ENCODE measurements around the gene PSMF1. TPM values are rescaled to one million over a fixed set of nuclear protein-coding genes. Genes with fewer than 3 reads are reported as not detected.

PSMF1 gene
- total and polyA plus RNA-seq, 2 of the 4 experiments (the other 2 are of a cell fraction) = 93.6 to 109 TPM

GRCh38 chr20:1130847-1131246 lies 12.4 kb downstream of the PSMF1 start:
- Histone ChIP-seq H3K79me1 (ENCODE audit: low read depth in 1 of 2, low read length in 2 of 2) (peaks cover 15 to 31% of the 10 kb centered on the region in 2 experiments; a peak in 3 of 4 replicates), H2BK5ac (ENCODE audit: low read depth, low read length, poor library complexity, severe bottlenecking) (no peak overlapping the region), H3K4ac (ENCODE audit: low read depth, low read length) (no peak overlapping the region), H3K4me2 (ENCODE audit: low read depth, low read length) (no peak overlapping the region), H4K91ac (ENCODE audit: insufficient read depth, low read depth, low read length) (no peak overlapping the region), H4K20me1 (ENCODE audit: insufficient read depth, low read length) (peaks cover 5% of the 10 kb centered on the region; the same call in 1 of the 2 replicates), H4K5ac (ENCODE audit: low read depth, low read length) (no peak overlapping the region), H3K4me1 (ENCODE audit: control insufficient read depth, insufficient read depth, low read length) (no peaks in the 10 kb centered on the region), H3K27ac (ENCODE audit: insufficient read depth, low read length) (no peak overlapping the region), H2AK5ac (ENCODE audit: low read depth, low read length) (no peak overlapping the region), H3K9me1 (ENCODE audit: insufficient read depth, low read length) (peaks cover 4% of the 10 kb centered on the region; the same call in 1 of the 2 replicates), H2AFZ (replicated peaks; ENCODE audit: low read length, poor library complexity) (no peak overlapping the region), H2BK15ac (ENCODE audit: low read depth, low read length) (no peak overlapping the region), H3K9me3 (ENCODE audit: control insufficient read depth, insufficient read depth, low read length) (no peaks in the 10 kb centered on the region), H4K8ac (ENCODE audit: low read depth in 2 of 2, low read length in 2 of 2) (no peak overlapping the region), H2BK120ac (ENCODE audit: low read depth, low read length) (no peak overlapping the region), H2BK20ac (ENCODE audit: low read depth, low read length) (no peak overlapping the region), H3K18ac (ENCODE audit: low read depth, low read length) (no peak overlapping the region), H3K9ac (ENCODE audit: low read depth, low read length) (no peak overlapping the region), H3K23ac (ENCODE audit: low read depth, low read length) (no peak overlapping the region), H3K27me3 (ENCODE audit: control insufficient read depth, insufficient read depth, low read length) (no peaks in the 10 kb centered on the region), H3K36me3 (ENCODE audit: control insufficient read depth, insufficient read depth, low read length) (peaks cover 45% of the 10 kb centered on the region), H3K14ac (replicated peaks; ENCODE audit: low read depth, low read length) (no peak overlapping the region), H3K56ac (ENCODE audit: extremely low read depth, insufficient read depth, low read length) (no peak overlapping the region), H3K4me3 (ENCODE audit: insufficient read depth, low read depth, low read length) (no peak overlapping the region), H2AK9ac (replicated peaks; ENCODE audit: low read depth, low read length, poor library complexity) (no peak overlapping the region)
- ChIA-PET CTCF (no interaction called here), POLR2A (ENCODE audit: unreplicated experiment) (no interaction called here)
- intact Hi-C loops (cut with micrococcal nuclease) = no loop called here
- dilution Hi-C loops (cut with HindIII; ENCODE audit: low sequenced_read_pairs, unreplicated experiment) = no loop called here
- ATAC-seq (ENCODE audit: low read depth) = no peak
- DNase-seq = no peak
- WGBS, 2 experiments (ENCODE audit: extremely low coverage in 2 of 2, insufficient read length in 1 of 2) = no CpG with 5 or more reads among the region's 5 CpGs
- no TSS peak for BruUV-seq (replicated peaks)
- in situ Hi-C loops (cut with MboI; ENCODE audit: low sequenced_read_pairs) = no loop called here
- TF ChIP-seq SMC3 (IDR thresholded peaks at IDR 0.05; ENCODE audit: low read depth, low read length) (no peak), CTCF (conservative IDR thresholded peaks at IDR 0.05; ENCODE audit: low read depth, low read length) (no peak), BHLHE40 (IDR thresholded peaks at IDR 0.05; ENCODE audit: low read depth, low read length) (no peak), MXI1 (IDR thresholded peaks at IDR 0.05; ENCODE audit: borderline replicate concordance, low read depth, low read length) (no peak), CHD1 (IDR thresholded peaks at IDR 0.05; ENCODE audit: low read depth, low read length) (no peak), MAZ (IDR thresholded peaks at IDR 0.05; ENCODE audit: borderline replicate concordance, low read depth, low read length) (no peak), MAFK (IDR thresholded peaks at IDR 0.05; ENCODE audit: low read depth, low read length) (no peak), NFE2L2 (IDR thresholded peaks at IDR 0.05; ENCODE audit: low read depth, low read length) (no peak), RCOR1 (IDR thresholded peaks at IDR 0.05; ENCODE audit: insufficient replicate concordance, low read length) (no peak), POLR2A (IDR thresholded peaks at IDR 0.05; ENCODE audit: low read depth, low read length) (no peak), RAD21 (IDR thresholded peaks at IDR 0.05; ENCODE audit: low read length) (no peak), FOS (IDR thresholded peaks at IDR 0.05; ENCODE audit: low read depth, low read length) (no peak), RFX5 (IDR thresholded peaks at IDR 0.05; ENCODE audit: low read depth, low read length) (no peak), CEBPB (IDR thresholded peaks at IDR 0.05; ENCODE audit: low read depth, low read length) (no peak)
- TF ChIP-seq, protein P1, sequence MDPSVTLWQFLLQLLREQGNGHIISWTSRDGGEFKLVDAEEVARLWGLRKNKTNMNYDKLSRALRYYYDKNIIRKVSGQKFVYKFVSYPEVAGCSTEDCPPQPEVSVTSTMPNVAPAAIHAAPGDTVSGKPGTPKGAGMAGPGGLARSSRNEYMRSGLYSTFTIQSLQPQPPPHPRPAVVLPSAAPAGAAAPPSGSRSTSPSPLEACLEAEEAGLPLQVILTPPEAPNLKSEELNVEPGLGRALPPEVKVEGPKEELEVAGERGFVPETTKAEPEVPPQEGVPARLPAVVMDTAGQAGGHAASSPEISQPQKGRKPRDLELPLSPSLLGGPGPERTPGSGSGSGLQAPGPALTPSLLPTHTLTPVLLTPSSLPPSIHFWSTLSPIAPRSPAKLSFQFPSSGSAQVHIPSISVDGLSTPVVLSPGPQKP (IDR thresholded peaks at IDR 0.05; ENCODE audit: borderline replicate concordance, low read depth, low read length) = no peak
- TF ChIP-seq, protein P2, sequence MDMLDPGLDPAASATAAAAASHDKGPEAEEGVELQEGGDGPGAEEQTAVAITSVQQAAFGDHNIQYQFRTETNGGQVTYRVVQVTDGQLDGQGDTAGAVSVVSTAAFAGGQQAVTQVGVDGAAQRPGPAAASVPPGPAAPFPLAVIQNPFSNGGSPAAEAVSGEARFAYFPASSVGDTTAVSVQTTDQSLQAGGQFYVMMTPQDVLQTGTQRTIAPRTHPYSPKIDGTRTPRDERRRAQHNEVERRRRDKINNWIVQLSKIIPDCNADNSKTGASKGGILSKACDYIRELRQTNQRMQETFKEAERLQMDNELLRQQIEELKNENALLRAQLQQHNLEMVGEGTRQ (IDR thresholded peaks at IDR 0.05; ENCODE audit: low read depth, low read length) = no peak

Data from IMR-90 (cell line).